Measurements from ENCODE around the gene XDH. TPM values are rescaled to one million over a fixed set of nuclear protein-coding genes. Genes with fewer than 3 reads are reported as not detected.

Gene XDH
- total RNA-seq, 1 experiment from 2014 or later = 1.4 TPM

DNA sequence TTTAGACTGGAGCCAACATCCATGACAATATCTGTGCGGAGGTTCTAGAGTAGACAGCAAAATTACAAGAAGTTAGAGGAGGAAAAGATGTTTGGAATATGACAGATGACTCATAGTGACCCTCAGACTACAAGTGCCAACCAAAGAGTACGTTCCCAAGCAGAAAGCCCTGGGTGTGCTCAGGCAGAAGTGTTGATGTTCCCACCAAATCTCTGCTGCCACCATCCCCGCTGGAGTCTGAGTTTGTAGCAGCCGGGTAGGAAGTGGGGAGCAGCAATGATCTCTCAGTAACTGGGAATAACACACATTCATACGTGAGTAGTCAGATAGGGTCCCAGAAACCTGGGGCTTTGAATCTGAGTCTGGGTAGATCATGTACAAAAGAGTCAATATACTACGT is 73.2 kb downstream of the XDH start:
- Mint-ChIP-seq H3K4me3 (ENCODE audit: unreplicated experiment) (no peak overlapping the region), H3K9me3 (ENCODE audit: unreplicated experiment) (no peaks in the 10 kb centered on the region)
- BruUV-seq (replicated peaks) = no TSS peak

DNA sequence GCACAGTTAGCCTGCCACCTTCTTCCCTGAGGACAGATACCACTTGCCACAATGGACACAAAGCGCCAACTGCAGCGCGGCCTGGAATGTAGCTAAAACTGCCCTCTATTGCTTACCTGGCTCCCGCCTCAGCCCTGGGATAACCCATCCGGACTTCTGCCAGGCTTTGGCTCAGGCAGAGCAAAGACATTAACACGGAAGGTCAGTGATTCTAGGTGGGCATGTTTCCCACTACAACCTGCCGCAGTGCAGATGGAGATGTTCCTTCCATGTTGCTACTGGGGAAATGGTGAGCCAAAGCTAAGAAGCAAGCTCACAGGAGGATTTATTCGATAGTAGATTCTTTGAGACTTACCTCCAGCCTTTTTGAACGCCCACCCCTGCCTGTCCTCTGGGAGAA is 74.8 kb downstream of the XDH start:
- no peak for DNase-seq
- no peaks in the 10 kb centered on the region for H3K27me3 ChIP-seq (replicated peaks; ENCODE audit: control insufficient read depth, insufficient read depth, low read length)
- Mint-ChIP-seq H3K27me3 (ENCODE audit: insufficient read depth, unreplicated experiment) (no peaks in the 10 kb centered on the region), H3K27ac (ENCODE audit: unreplicated experiment) (no peak overlapping the region), H3K4me3 (ENCODE audit: unreplicated experiment) (no peak overlapping the region), H3K9me3 (ENCODE audit: unreplicated experiment) (no peaks in the 10 kb centered on the region), H3K4me1 (ENCODE audit: low read depth, unreplicated experiment) (no peaks in the 10 kb centered on the region), H3K36me3 (ENCODE audit: insufficient read depth, unreplicated experiment) (no peaks in the 10 kb centered on the region)
- no peaks in the 10 kb centered on the region for H3K36me3 ChIP-seq (ENCODE audit: control insufficient read depth, insufficient read depth, low read length)
- H3K4me1 ChIP-seq = no peaks in the 10 kb centered on the region
- POLR2A ChIA-PET = no interaction called here
- H3K9me3 ChIP-seq = no peaks in the 10 kb centered on the region
- no peak overlapping the region for H3K4me3 ChIP-seq (ENCODE audit: low read depth, low read length)
- no peak for TF ChIP-seq CTCF (IDR thresholded peaks at IDR 0.05; ENCODE audit: insufficient read depth in 1 of 2, low read depth in 1 of 2, low read length in 1 of 2, severe bottlenecking in 1 of 2, unreplicated experiment in 1 of 2)
- no TSS peak for BruUV-seq (replicated peaks)
- intact Hi-C loops (cut with micrococcal nuclease; ENCODE audit: unreplicated experiment) = no loop called here
- CTCF ChIA-PET = no interaction called here

More for the DNA sequence above, 73.2 kb downstream of the XDH start:
- Mint-ChIP-seq H3K27ac (ENCODE audit: unreplicated experiment) (no peak overlapping the region), H3K4me1 (ENCODE audit: low read depth, unreplicated experiment) (no peaks in the 10 kb centered on the region), H3K36me3 (ENCODE audit: insufficient read depth, unreplicated experiment) (no peaks in the 10 kb centered on the region), H3K27me3 (ENCODE audit: insufficient read depth, unreplicated experiment) (no peaks in the 10 kb centered on the region)
- Histone ChIP-seq H3K4me1 (no peaks in the 10 kb centered on the region), H3K27me3 (replicated peaks; ENCODE audit: control insufficient read depth, insufficient read depth, low read length) (no peaks in the 10 kb centered on the region), H3K4me3 (ENCODE audit: low read depth, low read length) (no peak overlapping the region), H3K9me3 (no peaks in the 10 kb centered on the region), H3K36me3 (ENCODE audit: control insufficient read depth, insufficient read depth, low read length) (no peaks in the 10 kb centered on the region)
- ChIA-PET CTCF (no interaction called here), POLR2A (no interaction called here)
- intact Hi-C loops (cut with micrococcal nuclease; ENCODE audit: unreplicated experiment) = no loop called here
- DNase-seq = no peak
- TF ChIP-seq CTCF (IDR thresholded peaks at IDR 0.05; ENCODE audit: insufficient read depth in 1 of 2, low read depth in 1 of 2, low read length in 1 of 2, severe bottlenecking in 1 of 2, unreplicated experiment in 1 of 2) = no peak

DNA sequence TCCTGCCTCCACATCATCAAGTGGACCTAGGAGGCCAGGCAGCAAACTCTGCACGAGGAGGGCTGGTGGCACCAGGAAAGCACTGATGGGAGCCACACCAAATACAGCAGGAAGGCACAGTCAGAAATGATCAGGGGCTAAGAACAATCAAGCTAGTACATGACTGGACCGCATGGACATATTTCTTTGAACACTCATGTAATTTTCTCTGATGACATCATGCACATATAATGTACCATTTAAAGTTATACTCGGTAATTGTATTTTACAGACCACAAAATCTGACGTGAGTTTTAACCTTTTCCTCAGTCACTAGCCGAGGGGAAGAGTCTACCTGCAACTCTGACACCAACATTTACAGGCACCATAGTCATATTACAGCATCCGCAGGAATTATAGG is 76.7 kb downstream of the XDH start:
- H3K9me3 Mint-ChIP-seq (ENCODE audit: unreplicated experiment) = no peaks in the 10 kb centered on the region
- Histone ChIP-seq H3K4me3 (ENCODE audit: low read depth, low read length) (no peak overlapping the region), H3K9me3 (no peaks in the 10 kb centered on the region), H3K4me1 (no peaks in the 10 kb centered on the region), H3K27me3 (replicated peaks; ENCODE audit: control insufficient read depth, insufficient read depth, low read length) (no peaks in the 10 kb centered on the region), H3K36me3 (ENCODE audit: control insufficient read depth, insufficient read depth, low read length) (no peaks in the 10 kb centered on the region)
- CTCF ChIA-PET = no interaction called here
- no peaks in the 10 kb centered on the region for H3K36me3 Mint-ChIP-seq (ENCODE audit: insufficient read depth, unreplicated experiment)
- TF ChIP-seq CTCF (IDR thresholded peaks at IDR 0.05; ENCODE audit: insufficient read depth in 1 of 2, low read depth in 1 of 2, low read length in 1 of 2, severe bottlenecking in 1 of 2, unreplicated experiment in 1 of 2) = no peak
- H3K4me3 Mint-ChIP-seq (ENCODE audit: unreplicated experiment) = no peak overlapping the region
- H3K4me1 Mint-ChIP-seq (ENCODE audit: low read depth, unreplicated experiment) = no peaks in the 10 kb centered on the region
- intact Hi-C loops (cut with micrococcal nuclease; ENCODE audit: unreplicated experiment) = no loop called here
- DNase-seq = no peak
- BruUV-seq (replicated peaks) = no TSS peak
- H3K27me3 Mint-ChIP-seq (ENCODE audit: insufficient read depth, unreplicated experiment) = no peaks in the 10 kb centered on the region
- POLR2A ChIA-PET = no interaction called here
- H3K27ac Mint-ChIP-seq (ENCODE audit: unreplicated experiment) = no peak overlapping the region
